ENCODE results near the gene SPON1. TPM values are rescaled to one million over a fixed set of nuclear protein-coding genes. Genes with fewer than 3 reads are reported as not detected.
"Not testable (repeated sequence)": the region's sequence is repeated elsewhere in the genome, so short reads cannot be mapped to it uniquely, and the experiment has no call there.

SPON1 gene
- under 1 TPM; 0.08 to 0.36 TPM for total RNA-seq

DNA sequence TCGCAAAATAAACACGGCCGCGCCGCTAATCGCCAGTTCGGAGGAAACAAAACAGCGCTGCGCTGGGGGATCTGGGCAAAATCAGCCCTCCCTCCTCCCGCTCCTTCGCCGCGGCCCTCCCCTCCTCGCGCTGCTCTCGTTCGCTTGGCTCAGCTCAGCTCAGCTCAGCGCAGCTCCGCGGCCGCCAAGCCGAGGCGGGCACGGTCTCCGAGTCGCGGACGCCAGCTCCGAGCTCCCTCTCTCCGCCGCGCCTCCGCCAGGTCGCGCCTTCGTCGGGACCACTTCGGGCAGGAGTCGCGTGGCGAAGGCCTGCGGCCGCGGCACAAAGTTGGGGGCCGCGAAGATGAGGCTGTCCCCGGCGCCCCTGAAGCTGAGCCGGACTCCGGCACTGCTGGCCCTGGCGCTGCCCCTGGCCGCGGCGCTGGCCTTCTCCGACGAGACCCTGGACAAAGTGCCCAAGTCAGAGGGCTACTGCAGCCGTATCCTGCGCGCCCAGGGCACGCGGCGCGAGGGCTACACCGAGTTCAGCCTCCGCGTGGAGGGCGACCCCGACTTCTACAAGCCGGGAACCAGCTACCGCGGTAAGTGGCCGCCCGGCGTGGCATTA lies at the start of gene SPON1:
TSS of gene SPON1 (plus strand) at position 162 of the 607 bp plus-strand sequence. CDS start at position 344, 182 bp downstream.
- CTCF ChIA-PET, result interaction anchor here (0.7 to 2.1 kb wide), 6 partner anchors 8 to 492 kb away, joined by 3 to 8 read pairs (median 4); no protein-coding TSS in a partner anchor
- POLR2A ChIA-PET, result interaction anchor here (0.6 kb wide), 1 partner anchor 500 kb away, joined by 3 read pairs; no protein-coding TSS in a partner anchor

DNA sequence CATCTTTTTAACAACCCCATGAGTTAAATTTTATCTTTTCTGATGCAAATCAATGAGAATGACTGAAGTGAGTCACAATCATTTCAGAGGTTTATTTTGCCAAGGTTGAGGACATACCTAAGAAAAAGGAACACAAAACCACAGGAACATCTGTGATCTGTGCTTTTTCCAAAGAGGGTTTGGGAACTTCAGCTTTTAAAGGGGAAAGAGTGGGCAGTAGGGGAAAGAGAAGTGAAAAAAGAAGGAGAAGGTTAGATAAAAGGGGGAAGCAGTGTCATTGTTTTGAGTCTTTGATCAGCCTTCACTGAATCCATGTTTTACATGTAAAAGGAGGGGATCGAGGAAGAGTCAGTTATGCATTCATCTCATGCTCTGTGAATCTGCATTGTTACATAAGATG lies 45.3 kb upstream of the SPON1 start:
- CTCF ChIA-PET, result interaction anchor here (0.6 kb wide), 1 partner anchor 371 kb away, joined by 4 read pairs; no protein-coding TSS in a partner anchor
- POLR2A ChIA-PET, result no interaction called here

DNA sequence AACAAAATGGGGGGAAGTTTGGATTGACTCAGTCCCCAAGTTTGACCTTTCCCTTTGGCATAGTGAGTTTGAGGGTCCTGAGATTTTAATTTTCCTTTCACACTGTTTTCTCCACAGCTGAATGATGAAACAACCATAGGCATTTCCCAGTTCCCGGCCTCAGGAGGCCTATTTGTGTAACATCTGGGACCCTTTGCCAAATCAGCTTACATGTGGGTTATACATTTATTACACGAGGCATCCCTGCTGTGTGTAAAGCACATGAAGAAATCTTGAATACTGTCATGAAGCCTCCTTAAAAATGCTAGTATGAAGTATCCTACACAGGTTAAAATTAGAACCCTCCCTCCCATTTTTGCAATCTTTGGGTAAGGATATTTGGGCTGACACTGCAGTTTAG lies 44.6 kb upstream of the SPON1 start:
- ChIA-PET CTCF (no interaction called here), POLR2A (no interaction called here)

DNA sequence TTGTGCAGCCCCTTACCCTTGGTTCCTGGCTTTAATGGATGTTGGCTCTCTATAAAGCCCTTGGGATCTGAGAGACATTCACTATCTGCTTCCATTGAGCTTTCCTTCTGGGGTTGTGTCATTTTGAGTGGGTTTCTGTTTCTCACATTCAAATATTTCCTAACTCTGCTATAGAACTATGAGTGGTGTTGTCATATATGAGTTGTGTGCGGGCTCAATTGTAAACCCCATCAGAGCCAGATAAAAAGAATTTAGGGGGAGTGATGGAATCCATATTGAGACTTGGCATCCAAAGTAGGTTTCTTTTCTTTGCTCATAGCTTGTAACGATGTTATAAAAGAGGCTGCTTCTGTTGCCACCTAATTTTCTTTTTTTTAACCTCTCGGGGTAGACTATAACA lies 41.8 kb upstream of the SPON1 start:
- POLR2A ChIA-PET, result no interaction called here
- CTCF ChIA-PET, result no interaction called here

DNA sequence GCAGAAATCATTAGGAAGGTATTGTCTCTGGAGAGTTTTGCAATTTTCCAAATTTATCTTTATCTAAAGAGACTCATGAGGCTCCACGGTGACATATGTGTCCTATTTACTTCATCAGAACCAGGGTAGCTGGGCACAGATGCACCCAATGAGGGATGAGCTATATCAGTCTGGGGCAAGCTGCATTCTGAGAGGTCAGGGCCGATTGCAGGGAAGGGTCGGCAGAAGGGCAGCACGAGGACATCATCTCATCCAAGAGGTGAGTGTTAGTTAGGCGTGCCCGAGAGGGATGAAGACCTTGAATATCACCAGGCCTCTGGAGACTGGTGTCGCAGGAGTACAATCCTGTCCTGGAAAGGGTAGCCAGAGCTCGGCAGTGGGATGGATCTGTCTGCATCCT lies 41.0 kb upstream of the SPON1 start:
- POLR2A ChIA-PET, result no interaction called here
- CTCF ChIA-PET, result interaction anchor here (1.1 kb wide), 1 partner anchor 150 kb away, joined by 3 read pairs; no protein-coding TSS in a partner anchor

DNA sequence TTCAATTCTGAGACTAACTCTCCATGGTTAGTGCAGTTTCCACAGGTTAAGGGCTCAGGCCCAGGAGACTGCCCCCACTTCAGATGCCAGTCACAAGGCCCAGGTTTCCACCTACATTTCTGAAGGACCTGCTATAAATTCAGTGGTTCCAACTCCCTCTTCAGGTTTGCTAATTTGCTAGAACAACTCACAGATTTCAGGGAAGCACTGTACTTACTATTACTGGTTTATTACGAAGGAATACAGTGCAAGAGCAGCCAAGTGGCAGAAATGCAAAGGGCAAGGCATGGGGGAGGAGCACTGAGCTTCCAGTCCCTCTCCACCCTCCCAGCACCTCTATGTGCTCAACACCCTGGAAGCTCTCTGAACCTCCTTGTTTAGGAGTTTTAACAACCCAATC lies 39.3 kb upstream of the SPON1 start:
- ChIA-PET CTCF (no interaction called here), POLR2A (interaction anchor here (0.6 kb wide), 1 partner anchor 200 kb away, joined by 5 read pairs; no protein-coding TSS in a partner anchor)

DNA sequence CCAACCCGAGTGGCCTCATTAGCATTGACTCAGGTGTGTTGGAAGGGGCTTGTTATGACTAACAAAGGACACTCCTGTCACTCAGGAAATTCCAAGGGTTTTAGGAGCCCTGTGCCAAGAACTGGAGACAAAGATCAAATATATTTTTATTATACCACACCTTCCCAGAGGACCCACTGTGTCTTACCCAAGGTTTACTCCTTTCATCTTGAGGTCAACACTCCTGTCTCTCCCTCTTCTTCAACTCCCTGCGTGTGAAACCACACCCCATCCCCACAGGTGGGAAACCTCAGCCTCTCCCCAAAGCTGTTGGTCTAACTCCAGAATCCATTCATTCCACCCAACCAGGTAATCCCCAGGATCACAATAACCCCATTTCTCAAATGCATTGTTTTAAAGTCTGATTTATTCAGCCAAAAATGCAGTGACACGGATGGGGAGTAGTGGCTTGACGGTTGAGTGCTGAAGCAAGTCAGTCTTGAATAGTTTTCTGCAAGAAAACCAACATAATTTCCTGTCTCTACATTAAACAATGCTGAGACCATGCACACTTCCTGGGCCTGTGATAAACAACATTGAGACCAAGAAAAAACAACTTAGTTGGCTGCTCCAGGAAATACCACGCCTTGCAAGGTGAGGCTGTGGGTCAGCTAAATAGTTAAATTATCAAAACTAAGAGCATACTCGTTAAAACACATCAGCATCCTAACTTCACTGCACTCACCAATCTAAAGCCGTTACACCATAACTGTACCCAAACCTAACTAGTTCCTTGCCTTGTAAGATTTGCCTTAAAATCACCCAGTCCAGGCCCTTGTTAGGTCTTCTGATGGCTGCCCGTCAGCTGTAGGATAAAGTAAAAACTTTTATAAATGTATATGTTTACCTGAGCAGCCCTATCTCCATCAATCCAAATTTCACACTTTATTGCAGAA lies 38.5 kb upstream of the SPON1 start:
- ChIA-PET POLR2A (no interaction called here), CTCF (interaction anchor here (0.6 kb wide), 1 partner anchor 34 kb away, joined by 3 read pairs; no protein-coding TSS in a partner anchor)

DNA sequence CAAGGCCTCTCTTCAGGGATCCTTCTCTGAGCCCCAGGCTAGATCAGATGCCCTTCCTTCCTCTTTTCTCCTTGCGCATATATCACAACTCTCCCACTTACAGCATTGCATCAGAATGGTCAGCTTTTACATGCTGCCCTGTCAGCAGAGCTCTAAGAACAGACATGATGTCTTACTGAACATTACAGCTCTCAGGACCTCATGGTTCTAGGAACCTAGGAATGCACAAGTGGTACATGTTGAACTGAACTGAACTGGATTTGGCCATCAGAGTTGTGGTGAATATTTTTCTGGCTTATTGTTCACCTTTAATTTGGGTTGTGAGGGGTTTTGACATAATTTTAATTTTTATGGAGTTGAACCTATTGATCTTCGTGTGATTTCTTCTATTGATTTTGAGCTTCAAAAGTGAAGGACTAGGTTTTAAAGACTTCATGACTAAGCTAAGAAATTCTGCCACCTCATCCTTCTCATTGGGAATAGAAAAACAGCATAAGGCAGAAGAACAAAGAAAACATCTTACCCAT lies 37.7 kb upstream of the SPON1 start:
- CTCF ChIA-PET, result interaction anchor here (0.6 kb wide), 3 partner anchors 33 to 587 kb away, joined by 3 to 4 read pairs (median 3); partner anchors contain the start of gene BTBD10
- POLR2A ChIA-PET, result interaction anchor here (0.6 kb wide), 1 partner anchor 467 kb away, joined by 3 read pairs; no protein-coding TSS in a partner anchor

DNA sequence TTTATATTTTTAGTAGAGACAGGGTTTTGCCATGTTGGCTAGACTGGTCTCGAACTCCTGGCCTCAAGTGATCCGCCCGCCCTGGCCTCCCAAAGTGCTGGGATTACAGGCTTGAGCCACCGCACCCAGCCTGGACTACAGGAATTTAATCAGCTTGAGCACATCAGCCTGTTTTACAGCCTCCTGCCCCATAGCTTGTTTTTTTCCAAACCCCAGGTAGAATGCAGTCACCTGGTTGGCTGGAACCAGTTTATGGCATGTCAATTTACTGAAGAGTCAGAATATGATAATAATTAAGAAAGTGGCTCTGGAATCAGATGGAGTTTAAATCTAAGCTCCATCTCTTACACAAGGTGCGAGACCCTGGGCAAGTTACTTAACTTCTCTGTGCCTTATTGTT lies 36.2 kb upstream of the SPON1 start:
- POLR2A ChIA-PET, result not testable (repeated sequence)
- CTCF ChIA-PET, result interaction anchor here (0.6 to 1.2 kb wide), 2 partner anchors 44 to 299 kb away, joined by 3 read pairs; no protein-coding TSS in a partner anchor

DNA sequence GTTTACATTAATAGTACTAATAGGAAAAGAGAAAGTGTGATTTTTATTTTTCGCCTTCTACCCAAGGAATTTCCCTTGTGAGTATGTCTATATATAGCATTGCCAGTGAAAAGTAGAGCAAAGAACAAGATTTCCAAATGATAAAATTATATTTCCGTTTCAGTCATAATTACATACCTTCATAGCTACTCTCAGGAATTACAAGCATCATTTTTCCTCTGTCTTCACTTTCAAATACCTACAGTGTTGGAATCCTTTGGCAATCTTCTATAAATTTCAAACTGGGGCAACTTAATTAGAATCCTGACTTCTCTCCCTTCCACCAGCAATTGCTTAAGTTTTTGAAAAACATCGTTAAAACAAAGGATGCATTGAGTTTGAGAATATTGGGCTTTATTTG lies 35.5 kb upstream of the SPON1 start:
- CTCF ChIA-PET, result interaction anchor here (0.6 to 1.2 kb wide), 2 partner anchors 44 to 299 kb away, joined by 3 read pairs; no protein-coding TSS in a partner anchor
- POLR2A ChIA-PET, result no interaction called here

DNA sequence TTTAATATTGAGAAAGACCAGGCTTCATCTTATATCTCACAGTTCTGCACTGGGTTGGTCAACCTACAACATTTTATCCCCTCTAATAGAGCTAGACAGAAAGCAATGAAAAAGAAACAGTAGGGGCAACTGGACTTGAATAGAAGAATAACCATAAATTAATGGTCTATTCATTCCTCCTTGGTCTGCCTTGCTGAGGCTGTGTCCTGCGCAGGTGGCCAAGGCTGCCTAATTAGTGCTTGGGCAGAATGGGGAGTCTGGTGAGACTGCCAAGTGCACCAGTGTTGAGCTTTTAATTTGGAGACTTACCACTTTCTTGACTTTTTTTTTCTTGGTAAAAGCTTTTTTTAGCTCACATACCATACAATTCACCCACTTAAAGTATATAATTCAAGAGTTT lies 35.0 kb upstream of the SPON1 start:
- ChIA-PET POLR2A (no interaction called here), CTCF (interaction anchor here (1.2 kb wide), 1 partner anchor 43 kb away, joined by 3 read pairs; no protein-coding TSS in a partner anchor)

DNA sequence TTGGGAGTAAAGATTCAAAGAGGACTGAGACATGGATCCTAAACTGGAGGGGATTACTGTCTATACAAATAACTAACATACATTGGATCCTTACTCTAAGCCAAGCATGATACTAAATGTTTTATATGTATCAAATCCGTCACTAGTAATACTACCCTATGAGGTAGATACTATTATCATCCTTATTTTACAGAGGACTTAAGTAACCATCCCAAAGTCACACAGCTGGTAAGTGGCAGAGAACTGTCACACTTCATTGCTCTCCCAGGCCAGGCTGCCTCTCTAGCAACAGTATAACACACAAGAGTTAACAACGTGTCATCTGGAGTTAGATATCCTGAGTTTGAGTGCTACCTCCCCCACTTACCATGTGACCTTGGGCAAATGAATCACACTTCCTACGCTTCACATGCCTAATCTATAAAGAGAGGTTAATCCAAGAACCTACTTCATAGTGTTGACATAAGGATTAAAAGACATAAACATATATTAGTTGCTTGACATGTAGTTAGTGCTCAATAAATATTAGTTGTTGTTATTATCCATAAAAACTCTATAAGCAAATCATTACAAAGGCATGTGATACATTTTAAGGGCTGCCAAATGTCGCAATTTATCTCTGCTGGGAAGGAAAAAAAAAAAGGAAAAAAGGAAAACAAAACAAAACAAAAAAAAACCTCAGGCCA lies 33.8 kb upstream of the SPON1 start:
- ChIA-PET POLR2A (no interaction called here), CTCF (no interaction called here)

DNA sequence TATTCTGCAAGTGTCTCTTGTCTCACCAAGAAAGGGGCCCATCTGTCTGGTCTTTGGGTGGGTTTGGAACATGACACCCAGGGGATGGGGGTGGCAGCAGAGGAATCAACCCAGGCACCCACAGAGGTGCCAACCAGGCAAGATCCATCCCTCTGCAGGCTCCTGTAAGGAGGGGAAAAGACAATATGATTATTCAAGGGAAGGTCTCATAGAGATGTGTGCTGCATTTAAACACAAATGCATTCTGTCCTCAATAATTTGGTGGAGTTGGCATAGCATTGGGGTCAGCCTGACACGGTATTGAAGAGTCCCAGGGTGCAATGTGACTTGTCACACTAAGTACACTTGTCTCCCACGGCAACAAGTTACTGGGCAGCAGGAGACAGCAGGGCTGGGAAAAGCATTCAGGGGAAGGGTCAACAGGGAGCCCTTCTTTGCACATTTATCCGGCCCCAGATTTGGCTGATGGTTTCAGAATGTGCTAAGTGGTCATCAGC lies 33.1 kb upstream of the SPON1 start:
- POLR2A ChIA-PET, result no interaction called here

DNA sequence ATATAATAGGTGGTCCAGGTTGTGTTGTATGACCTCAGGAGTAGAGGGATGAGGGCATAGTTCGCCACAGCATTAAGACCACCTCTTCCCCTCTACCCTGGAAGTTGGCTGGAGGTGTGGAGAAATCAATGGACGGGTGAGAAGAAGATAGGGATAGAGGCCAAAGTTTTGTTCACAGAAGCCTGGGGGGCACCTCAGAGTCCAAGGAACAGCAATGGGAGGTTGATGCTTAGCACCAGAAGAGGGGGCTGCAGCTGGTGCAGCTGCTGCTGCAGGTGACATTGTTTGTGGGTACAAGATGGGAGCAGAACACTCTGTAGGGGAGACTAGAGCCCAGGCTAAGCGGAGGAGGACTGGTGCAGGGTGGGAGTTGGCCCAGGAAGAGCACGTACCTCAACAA lies 31.2 kb upstream of the SPON1 start:
- ChIA-PET CTCF (no interaction called here), POLR2A (no interaction called here)

More for the DNA sequence above, 33.1 kb upstream of the SPON1 start:
- CTCF ChIA-PET, result no interaction called here

DNA sequence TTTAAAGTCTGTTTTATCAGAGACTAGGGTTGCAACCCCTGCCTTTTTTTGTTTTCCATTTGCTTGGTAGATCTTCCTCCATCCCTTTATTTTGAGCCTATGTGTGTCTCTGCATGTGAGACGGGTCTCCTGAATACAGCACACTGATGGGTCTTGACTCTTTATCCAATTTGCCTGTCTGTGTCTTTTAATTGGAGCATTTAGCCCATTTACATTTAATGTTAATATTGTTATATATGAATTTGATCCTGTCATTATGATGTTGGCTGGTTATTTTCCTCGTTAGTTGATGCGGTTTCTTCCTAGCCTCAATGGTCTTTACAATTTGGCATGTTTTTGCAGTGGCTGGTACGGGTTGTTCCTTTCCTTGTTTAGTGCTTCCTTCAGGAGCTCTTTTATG lies 25.4 kb upstream of the SPON1 start:
- CTCF ChIA-PET, POLR2A ChIA-PET: not testable (repeated sequence)

DNA sequence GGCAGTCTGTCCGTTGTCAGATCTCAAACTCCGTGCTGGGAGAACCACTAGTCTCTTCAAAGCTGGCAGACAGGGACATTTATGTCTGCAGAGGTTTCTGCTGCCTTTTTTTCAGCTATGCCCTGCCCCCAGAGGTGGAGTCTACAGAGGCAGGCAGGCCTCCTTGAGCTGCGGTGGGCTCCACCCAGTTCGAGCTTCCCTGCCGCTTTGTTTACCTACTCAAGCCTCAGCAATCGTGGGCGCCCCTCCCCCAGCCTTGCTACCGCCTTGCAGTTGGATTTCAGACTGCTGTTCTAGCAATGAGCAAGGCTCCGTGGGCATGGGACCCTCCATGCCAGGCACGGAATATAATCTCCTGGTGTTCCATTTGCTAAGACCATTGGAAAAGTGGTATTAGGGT lies 23.7 kb upstream of the SPON1 start:
- POLR2A ChIA-PET, CTCF ChIA-PET: not testable (repeated sequence)

DNA sequence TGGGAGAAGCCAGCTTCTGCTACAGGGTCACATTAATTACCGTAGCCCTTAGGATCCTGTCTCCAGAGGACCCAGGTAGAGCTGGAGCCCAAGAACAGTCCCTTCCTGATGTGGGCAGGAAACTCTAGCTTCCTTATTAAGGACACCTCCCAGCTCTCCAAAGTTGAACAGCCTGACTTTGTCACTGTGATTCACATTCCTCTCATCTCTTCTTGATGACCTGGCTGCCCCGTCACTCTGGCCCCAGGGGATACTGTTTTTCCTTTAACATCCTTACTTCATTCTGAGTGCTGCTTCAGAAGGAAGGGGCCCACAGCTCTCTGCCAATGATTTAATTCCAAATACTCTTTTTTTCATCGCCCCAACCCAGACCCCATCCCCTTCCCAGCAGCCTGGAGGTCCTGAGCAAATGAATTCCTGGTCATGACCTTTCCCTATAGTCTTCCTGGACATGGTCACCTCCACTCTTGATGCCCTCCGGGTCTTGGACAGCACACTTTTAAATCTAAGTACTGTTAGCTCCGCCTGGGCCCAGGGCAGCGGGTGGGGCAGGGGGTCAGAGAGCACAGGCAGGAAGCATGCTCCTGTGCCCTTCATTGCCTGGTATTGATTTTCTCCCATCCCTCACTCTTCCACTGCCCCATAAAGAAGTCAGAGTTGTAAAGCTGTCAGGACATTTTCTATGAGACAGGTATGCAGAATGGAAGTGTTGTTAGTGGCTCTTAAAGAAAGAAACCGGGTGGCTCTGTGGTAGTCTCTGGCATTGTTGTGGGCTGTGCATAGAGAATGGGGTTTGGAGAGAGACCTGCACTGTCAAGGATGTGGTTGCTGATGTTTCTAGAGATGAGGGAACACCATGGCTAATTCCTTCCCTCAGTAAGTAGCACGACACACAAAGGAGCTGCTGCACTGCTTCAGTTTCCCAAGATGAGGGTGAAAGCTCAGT lies 22.3 kb upstream of the SPON1 start:
- CTCF ChIA-PET, result no interaction called here
- POLR2A ChIA-PET, result no interaction called here

DNA sequence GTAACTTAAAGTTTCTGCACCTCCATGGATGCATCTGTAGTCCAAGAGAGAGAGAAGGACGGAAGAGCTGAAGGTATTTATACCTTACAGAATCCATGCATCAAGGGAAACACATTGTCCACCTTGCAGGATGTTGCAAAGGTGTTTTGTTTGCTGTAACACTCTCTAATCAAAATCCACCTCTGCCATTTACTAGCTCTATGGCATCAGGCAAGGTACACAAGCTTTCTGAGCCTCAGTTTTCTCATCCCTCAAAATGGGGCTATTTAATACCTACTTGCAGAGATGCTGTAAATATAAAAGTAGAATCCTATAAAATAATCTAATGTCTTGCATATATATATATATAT lies 21.6 kb upstream of the SPON1 start:
- ChIA-PET CTCF (no interaction called here), POLR2A (no interaction called here)

DNA sequence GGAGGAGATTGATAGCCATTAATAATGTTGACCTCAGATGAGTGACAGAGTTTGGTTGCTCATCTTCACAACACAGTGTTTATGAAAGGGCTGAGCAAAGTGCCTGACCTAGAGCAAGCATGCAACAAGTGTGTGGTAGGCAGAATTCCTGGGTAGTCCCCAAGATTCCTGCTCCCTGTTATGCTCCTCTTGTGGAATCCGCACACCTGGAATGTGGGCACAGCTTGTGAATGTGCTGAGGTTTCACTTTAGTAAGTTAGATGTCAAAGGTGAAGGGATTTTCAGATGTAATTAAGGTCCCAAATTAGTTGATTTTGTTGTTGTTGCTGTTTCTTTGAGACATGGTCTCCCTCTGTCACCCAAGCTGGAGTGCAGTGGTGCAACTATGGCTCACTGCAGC lies 20.7 kb upstream of the SPON1 start:
- POLR2A ChIA-PET, result no interaction called here
- CTCF ChIA-PET, result no interaction called here

All from activated CD8-positive, alpha-beta memory T cell treated with anti-CD3 and anti-CD28 coated beads for 36 hours (primary cell).